ENCODE measurements around the gene C10orf62.
"Not testable (repeated sequence)": the region's sequence is repeated elsewhere in the genome, so short reads cannot be mapped to it uniquely, and the experiment has no call there.

GRCh38 chr10:97639090-97639489 is 49.6 kb downstream of the C10orf62 start:
- not testable (repeated sequence) for TF ChIP-seq CTCF (IDR thresholded peaks at IDR 0.05; ENCODE audit: low read depth, low read length); EZH2phosphoT487 (IDR thresholded peaks at IDR 0.05; ENCODE audit: low read depth)
